8988T (cell line): ENCODE data around the gene DHRS3.

Experiments
- DNase-seq: peaks from one replicate; pipeline ENCODE4 v3.0.0; 2011

Gene DHRS3

DNA sequence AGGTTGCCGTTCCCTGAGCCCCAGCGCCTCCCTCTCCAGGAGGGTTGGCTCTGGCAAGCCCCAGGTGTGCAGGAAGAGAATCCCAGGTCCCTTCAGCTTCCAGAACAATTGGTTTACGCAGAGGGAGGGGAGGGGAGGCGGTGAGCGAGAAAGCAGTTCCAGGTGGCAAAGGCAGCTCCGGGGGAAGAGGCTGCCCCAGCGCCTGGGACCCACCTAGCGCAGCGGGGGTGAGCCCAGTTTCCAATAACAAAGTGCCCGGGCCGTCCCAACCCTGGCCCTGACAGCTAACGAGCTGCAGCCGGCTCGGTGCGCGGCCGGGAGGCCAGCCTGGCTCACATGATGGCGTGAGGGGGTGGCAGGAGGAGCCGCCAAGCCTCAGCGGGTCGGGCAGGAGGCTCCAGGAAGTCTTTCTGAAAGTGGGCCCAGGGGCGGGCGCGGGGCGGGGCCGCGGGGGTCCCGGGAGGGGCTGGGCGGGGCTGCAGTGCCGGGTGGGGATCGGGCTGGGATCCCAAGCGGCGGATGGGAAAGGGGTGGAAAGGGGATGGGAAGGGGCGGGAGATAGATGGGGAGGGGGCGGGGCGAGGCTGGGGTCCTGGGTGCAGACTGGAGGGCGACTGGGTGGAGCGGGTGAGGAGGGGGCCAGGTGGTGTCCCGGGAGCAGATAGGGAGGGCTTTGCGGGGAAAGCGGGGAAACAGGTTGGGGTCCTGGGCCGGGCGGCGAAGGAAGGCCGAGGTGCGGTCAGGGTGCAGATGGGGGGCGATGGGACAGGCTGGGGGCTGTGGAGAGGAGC lies 22.8 kb downstream of the DHRS3 start:
- no peak for DNase-seq

DNA sequence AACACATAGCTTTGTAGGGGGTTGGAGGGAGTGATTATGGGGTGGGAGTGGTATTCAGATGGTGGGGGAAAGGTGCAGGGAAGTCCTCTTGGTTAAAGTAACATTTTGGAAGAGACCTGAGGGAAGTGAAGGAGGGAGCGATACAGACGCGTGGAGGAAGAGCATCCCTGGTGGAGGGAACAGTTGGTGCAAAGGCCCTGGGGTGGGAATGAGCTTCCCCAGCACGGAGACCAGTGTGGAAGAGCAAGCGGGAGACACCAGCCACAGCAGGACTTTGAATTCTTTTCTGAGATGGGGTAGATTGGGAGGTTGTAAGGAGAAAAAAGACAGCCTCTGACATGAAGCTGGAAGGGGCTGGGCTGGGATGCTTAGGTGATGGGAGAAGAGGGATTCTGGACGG lies 23.5 kb downstream of the DHRS3 start:
- no peak for DNase-seq

DNA sequence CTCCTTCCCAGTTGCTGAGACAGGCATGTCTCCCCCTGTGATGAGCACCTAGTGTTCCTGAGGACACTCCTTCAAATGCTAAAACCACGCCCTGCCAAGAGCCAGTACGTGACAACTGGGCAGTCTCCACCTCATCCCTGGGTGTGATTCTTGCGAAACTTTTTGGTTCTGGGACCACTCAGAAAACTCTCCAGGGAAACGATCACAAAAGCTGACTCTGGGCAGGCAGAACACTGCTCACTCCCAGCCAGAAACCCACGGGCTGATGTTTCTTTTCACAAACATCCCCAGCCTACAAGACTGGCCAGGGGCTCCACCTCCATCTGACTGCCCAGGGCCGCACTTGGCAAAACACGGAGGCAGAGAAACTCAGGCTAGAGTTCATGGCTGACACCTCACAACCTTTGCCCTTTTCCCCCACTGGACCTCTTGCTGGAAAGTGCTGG lies 24.4 kb downstream of the DHRS3 start:
- no peak for DNase-seq

DNA sequence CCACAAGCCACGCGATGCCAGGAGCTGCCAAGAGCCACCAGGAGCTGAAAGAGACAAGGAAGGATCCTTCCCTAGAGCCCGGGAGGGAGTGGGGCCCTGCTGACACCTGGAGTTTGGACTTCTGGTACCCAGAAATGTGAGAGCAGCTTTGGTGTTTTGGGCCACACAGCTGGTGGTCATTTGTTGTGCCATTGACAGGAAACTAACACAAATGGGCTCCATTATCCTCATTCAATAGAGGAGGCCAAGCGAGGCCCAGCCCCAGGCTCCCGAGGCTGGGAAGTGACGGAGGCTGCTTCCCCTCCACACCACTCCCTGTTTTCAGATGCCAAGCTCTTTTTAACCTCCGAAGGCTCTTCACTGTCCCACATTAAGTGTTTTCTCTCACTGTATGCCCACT lies 25.5 kb downstream of the DHRS3 start:
- DNase-seq, result no peak

DNA sequence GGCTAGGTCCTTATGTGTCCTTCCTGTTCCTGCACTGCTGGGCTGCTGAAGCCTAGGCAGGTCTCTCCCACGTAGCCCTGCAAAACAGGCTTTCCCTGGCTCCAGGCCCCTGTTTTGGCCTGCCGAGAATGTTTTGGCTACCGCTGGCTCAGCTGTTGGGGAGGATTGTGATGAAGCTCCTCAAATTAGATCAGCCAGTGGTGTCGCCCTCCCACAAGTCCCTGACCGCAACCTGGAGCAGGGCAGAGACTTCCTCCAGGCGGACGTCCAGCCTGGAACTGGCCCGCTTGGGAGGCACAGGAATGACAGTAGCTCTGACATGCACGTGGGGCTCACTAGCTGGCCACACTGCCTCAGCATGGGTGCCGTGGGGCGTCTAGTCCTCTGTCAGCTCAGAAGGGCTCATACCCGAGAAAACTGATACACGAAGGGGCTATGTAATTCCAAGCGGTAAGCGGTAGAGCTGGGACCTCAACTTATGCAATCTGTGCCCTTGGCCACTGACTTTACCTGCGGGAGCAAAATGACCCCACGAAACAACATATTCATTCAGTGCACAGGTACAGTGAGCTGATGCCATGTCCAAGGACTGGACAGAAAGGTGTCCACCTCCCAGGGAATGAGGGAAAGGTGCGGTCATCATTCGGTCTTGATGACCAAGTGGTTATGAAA lies 26.6 kb downstream of the DHRS3 start:
- no peak for DNase-seq

DNA sequence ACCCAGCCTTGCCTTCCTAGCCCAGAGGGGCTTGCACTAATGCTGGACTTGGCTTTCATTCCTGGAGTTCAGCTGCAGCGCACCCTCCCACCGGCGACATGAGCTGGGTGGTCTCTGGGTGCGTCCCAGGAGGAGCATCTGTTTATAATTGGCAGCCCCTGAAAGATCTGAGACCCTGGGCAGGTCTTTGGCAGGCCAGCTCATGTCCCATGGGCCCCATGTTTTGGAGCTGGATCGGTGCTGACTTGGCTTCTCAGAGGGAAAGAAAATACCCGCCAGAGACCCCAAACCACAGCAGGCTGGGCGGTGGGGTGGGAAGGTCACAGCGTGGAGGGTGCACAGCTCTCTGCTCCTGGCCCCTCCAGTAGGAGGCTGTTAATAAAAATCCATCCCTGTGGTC lies 29.3 kb downstream of the DHRS3 start:
- no peak for DNase-seq

DNA sequence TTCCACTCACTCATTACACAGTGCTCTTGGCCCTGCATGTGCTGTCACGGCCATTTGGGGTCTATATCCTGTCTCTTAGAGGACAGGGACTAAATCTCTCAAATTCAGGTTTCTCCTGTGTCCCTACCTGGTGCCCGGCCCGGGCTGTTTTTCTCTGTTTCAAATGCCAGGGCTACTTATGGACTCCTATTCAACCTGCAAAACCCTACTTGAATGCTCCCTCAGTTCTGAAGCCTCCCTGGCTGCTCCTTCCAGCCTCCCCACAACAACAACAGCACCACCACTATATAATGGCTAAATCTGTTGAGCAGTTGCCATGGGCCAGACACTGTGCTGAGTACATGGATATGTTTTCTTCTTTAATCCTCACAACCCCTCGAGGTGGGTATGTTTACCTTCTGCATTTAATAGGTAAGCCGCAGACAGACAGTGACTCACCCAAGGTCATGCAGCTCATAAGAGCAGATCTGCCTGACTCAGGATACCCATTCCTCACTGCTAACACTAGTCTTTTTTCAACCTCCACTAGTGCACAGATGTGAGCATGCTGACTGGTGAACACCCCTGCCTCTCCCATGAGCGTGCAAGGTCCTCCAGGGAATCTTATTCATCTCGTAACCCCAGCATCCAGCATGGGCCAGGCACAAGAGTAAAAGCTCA lies 29.9 kb downstream of the DHRS3 start:
- no peak for DNase-seq

DNA sequence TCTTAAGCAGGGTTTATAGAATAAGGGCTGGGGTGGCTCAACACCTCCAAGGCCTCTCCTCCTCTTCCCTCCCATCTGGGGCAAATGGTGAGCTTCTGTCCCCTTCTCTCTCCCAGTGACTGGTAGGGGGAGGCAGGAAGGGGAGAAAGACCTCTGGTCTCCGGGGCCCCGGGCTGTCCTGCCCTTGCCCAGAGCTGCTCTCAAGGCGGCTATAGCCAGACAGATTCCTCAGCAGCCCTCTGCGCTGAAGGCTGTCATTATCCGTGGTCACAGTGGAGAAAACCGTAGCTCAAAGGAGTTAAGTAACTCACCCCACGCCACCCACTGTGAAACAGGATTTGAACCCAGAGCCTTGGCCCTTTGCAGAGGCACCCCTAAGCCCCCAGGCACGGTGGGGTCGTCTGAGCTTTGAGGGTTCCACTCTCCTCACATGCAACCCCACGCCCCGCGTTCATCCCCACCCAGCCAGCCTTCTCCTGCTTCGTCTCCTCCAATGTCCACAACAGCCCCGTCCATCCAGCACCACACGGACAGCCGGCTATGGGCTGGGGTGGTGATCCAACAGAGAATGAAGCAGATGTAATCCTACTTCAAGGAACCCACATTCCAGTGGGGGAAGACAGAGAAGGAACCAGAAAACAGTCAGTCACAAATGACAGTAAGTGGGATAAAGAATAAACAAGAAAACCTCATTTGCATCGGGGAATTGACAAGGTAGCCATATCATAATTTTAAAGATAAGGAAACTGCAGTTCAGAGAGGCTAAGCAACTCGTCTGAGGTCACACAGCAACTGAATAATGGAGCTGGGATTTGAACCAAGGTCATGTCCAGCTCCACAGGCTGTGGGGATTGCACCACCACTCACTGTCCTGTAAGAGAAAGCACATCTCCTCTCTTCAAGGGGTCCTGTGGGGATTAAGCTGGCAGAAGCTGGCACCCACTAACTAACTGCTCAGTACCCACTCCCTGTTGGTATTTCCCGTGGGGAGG lies 31.8 kb downstream of the DHRS3 start:
- DNase-seq, result no peak

DNA sequence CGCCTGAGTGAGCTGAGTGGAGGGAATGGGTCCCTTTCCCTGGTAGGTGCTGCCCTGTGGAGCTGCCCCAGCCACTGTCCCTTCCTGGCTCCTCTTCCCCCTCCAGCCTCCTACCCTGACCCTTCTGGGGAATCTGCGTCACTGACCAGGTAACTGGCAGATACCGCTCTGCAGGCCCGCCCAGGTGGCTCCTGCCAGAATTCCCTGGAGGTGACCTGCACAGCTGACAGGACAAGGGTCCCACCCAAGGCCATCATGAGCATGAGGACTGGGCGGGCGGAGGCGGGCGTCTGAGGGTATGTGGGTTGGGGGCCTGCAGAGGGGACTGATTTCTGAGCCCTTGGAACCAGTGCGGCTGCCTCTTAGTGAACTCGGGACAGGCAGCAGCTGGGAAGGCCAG lies 32.5 kb downstream of the DHRS3 start:
- no peak for DNase-seq

DNA sequence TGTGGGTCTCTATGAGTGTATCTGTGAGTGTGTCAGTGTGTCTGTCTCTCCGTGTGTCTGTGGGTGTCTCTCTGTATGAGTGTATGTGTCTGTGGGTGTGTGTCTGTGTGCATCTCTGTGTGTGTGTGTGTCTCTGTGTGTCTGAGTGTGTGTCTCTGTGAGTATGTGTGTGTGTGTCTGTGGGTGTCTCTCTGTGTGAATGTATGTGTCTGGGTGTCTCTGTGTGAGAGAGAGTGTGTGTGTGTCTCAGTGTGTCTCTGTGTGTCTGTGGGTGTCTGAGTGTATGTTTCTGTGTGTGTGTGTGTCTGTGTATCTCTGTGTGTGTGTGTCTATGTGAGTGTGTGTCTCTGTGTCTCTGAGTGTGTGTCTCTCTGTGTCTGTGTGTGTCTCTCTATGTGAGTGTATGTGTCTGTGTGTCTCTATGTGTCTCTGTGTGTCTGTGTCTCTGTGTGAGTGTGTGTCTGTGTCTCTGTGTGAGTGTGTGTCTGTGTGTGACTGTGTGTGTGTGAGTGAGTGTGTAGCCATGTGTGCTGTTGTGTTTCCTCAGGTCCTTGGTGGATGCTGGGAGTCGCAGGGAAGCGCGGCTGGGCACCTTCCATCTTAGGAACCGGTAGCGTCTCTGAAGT lies 33.0 kb downstream of the DHRS3 start:
- no peak for DNase-seq

DNA sequence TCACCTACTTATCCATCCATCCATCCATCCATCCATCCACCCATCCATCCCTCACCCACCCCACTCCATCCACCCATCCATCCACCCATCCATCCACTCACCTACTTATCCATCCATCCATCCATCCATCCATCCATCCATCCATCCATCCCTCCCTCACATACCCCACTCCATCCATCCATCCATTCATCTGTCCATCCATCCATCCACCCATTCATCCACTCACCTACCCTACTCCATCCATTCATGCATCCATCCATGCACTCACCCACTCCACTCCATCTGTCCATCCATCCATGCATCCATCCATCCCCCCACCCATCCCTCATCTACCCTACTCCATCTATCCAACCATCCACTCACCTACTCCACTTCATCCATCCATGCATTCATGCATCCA lies 34.5 kb downstream of the DHRS3 start:
- DNase-seq, result no peak

DNA sequence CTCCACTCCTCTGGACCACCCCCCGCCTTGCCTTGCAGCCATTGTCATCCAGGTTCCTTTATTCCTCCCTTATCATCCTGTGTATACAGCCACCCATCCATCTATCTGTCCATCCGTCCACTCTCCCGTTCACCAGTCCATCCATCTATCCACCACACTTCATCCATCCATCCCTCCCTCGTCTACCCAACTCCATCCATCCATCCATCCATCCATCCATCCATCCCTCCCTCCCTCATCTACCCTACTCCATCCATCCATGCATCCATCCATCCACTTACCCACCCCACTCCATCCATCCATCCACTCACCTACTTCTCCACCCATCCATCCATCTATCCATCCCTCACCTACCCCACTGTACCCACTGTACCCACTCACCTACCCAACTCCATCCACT lies 35.4 kb downstream of the DHRS3 start:
- DNase-seq, result no peak

DNA sequence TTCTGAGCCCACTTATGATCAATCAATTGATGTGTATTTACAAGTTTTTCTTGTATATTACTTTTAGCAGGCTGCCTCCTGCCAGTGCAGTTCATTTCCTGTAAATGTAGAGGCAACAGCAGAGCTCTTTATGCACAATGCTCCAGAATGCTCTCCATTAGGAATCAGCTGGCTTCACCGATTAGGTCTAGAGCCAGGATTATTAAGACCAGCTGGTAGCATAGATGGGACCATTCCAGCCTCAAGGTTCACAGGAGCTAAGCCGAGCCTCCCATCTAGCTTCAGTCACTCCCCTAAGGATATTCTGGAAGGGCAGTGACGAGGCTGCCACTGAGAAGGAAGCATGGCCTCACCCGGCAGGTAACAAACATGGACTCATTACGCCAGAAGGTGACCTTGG lies 36.8 kb downstream of the DHRS3 start:
- no peak for DNase-seq

DNA sequence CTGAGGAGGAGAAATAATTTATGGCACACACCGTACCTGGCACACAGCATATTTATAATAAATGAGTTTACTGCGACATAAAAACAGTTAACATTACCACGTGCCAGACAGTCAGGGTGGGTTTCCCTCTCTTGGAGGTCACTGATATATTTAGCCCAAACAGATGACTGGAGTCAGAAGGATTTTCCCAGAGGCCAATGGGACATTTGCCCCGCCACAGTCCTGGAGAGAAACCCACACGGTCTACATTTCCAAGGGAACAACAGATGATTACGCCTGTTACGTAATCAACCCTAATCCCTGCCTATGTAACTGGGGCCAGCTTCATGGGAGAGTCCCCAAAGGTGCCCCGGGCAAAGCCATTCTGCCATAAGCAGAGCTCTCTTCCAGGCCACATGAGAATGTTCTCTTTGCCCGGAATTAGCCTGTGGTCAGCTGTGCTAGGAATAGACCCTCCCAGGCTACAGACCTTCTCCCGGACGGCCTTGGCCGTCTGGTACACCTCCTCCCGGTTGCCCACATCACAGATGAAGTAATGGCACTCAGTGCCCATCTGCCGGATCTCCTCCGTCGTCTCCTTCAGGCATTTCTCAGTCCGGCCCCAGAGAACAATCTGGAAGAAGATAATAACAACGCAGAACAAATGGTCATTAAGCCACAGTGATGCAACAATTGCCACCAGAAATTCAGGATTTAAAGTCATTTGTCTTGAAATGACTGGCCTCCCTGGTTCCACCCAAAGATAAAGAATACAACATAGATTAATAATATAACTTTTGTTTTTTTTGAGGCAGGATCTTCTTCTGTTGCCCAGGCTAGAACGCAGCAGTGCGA lies 37.7 kb downstream of the DHRS3 start:
- no peak for DNase-seq

DNA sequence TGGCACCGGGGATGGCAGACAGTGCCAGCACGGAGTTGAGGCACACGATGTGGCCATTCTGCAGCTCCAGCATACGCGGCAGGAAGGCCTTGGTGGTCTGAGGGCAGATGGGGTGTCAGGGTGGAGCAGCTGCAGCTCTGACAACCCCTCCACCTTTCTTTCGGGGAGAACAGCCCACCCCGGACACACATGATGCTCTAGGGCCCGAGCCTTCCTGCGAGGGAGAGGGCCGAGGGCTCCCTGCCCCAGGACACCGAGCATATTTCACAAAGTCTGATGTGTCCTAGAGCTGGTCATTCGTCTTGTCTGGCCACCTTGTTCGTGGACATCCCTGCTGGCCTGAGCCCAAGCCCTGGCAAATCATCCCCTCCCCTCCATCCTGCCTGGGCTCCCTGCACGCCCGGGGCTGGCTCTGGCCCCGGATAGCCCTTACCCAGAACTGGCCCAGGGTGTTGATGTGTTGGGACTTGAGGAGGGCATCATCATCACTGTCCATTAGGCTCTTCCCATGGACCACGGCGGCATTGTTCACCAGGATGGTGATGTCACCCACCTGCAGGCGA lies 39.1 kb downstream of the DHRS3 start:
- DNase-seq, result no peak

DNA sequence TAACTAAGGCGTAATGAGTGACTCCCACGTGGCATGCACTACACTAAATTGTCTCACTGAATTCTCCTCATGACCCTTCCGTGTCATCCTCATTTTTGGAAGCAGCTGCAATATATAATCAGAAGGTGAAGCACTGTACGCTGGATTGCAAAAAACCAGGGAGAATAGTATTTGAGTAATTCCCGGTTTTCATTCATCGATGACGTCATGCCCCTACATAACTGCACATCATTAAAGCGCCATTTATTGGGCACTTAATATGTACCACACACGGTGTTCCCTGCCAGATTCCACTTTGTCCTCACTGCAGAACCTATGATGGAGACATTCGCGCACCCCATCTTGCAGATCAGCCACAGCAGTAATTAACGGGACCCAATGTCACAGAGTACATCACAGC lies 41.0 kb downstream of the DHRS3 start:
- DNase-seq, result no peak

DNA sequence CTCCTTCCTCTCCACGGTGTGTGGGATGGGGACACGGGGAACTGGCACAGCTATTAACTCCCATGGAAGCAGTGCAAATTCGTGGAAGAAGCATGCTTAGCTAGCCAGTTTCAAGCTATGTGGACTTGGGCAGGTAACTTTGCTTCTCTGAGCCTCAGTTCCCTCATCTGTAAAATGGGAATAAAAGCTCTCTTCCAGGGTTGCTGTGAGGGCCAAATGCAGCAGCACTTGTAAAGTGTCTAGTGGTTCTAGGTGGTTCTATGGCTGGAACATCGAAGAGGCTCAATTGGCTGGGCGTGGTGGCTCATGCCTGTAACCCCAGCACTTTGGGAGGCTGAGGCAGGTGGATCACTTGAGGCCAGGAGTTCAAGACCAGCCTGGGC lies 43.3 kb downstream of the DHRS3 start:
- DNase-seq, result no peak

DNA sequence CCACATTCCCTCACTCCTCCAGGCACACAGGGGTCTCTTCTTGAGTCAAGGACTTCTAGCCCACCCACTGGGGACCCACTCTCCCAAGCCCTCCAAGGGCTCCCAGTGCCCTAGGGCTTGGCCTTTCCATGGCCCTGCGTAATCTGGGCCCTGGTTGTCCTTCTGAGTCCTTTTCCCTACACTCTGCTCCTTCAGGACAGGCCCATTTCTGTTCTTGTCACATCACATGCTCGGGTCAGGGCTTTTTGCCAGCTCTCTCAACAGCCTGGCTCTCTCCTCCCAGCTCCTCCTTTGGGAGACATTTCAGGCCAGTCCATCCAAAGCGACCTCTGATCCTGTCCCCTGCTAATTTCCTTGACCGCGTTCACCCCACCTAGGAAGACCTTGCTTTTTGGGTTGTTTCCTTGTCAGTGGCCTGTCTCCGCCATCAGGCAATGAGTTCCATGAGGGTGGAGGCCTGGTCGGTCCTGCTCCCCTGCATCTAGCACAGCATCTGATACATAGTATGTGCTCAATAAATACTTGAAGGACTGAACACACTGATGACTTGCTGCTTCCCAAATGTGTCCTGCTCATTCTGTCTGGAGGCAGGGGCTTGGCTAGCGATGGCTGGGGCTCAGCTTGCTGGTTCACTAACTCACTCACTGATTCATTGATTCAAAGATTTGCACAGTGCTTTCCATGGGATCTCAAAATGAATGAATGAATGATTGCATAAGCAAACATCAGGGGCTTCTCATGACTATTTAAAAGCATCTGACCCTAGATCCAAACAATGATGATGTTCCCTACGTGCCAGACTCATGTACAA lies 44.8 kb downstream of the DHRS3 start:
- no peak for DNase-seq

DNA sequence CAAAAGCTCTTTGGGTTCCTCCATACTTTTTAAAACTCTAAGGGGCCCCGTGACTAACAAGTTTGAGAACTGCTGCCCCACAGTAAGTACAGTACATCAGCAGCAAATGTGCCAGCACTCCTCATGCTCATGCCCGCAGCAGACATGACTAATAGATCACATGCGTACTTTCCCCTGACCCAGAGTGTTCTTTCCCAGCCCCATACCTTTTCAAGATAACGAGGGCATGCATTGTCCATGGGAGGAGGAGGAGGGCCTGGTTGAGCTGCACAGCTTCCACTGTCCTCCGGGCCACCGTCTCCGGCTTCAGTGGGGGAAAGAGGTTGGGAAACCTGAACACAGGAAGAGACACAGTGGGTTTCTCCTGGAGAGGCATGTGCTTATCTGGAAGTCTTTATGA lies 45.5 kb downstream of the DHRS3 start:
- DNase-seq, result no peak

DNA sequence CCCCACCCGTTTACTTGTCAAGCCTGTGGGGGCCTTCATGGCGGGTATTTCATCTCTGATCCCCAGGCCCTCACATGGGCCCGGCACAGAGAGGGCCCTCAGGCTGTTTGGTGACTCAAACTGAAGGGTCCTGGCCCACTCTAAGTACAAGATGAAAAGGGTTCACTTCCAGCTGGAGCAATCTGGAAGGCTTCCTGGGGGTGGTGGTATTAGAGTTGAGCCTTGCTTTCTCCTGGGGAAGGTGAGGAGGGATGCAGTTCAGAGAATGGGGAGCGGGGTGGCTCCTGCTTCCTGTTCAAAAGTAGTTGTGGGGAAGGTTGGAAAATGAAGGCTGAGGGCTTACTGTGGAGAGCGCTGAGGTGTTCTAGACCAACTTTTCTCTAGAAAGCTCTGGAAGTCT lies 47.7 kb downstream of the DHRS3 start:
- DNase-seq, result no peak
